Neural crest cell (in vitro differentiated cells): ENCODE data around the gene GNPTG. TPM values are rescaled to one million over a fixed set of nuclear protein-coding genes. Genes with fewer than 3 reads are reported as not detected.

Experiments used
- DNase-seq: peaks from one replicate; pipeline ENCODE4 v3.0.0; 2021; ENCODE audit warnings: low read depth, mixed read lengths, low spot score
- H3K27ac Mint-ChIP-seq: one replicate; pipeline ENCODE4 v1.8.0; 2021; ENCODE audit warnings: mild to moderate bottlenecking, mixed read lengths; ENCODE audit not compliant: unreplicated experiment
- H3K27me3 Mint-ChIP-seq: 2 replicates; pipeline ENCODE4 v1.8.0; 2021; ENCODE audit warnings: low read depth, mild to moderate bottlenecking, mixed read lengths
- H3K36me3 Mint-ChIP-seq: 2 replicates; pipeline ENCODE4 v1.8.0; 2021; ENCODE audit warnings: low read depth, mild to moderate bottlenecking, mixed read lengths
- H3K4me1 Mint-ChIP-seq: 2 replicates; pipeline ENCODE4 v1.8.0; 2021; ENCODE audit warnings: mixed read lengths
- H3K4me3 Mint-ChIP-seq: one replicate; pipeline ENCODE4 v1.8.0; 2021; ENCODE audit warnings: mild to moderate bottlenecking, mixed read lengths
- H3K9me3 Mint-ChIP-seq: 2 replicates; pipeline ENCODE4 v1.8.0; 2021; ENCODE audit warnings: mixed read lengths
- CTCF ChIP-seq: fragments of 200-600 bp; sonication (generic); conservative IDR thresholded peaks from 2 replicates; pipeline ENCODE4 v1.5.0; 2021; ENCODE audit warnings: antibody characterized with exemption, mild to moderate bottlenecking
- total RNA-seq: library from RNA; stranded (reverse); gene quantifications from 2 replicates; pipeline ENCODE4 v1.2.1, GENCODE V29; 2021

GNPTG gene
- total RNA-seq, 1 donor from 2014 or later: 38.3 TPM

- Mint-ChIP-seq H3K4me1 (no peaks in the 10 kb centered on the region), H3K27me3 (no peaks in the 10 kb centered on the region), H3K27ac (no peak overlapping the region), H3K4me3 (no peak overlapping the region), H3K9me3 (no peaks in the 10 kb centered on the region), H3K36me3 (no peaks in the 10 kb centered on the region)
- DNase-seq: no peak
- no peak for TF ChIP-seq CTCF
Measured at GRCh38 chr16:1371054-1371978, 19.6 kb downstream of the GNPTG start.

- TF ChIP-seq CTCF: no peak
- no peaks in the 10 kb centered on the region for H3K4me1 Mint-ChIP-seq
- H3K36me3 Mint-ChIP-seq: no peaks in the 10 kb centered on the region
- no peak overlapping the region for H3K4me3 Mint-ChIP-seq
- H3K27me3 Mint-ChIP-seq: no peaks in the 10 kb centered on the region
- H3K27ac Mint-ChIP-seq: no peak overlapping the region
- no peak for DNase-seq
- H3K9me3 Mint-ChIP-seq: no peaks in the 10 kb centered on the region
Measured at GRCh38 chr16:1372292-1372950, 20.7 kb downstream of the GNPTG start.

DNA sequence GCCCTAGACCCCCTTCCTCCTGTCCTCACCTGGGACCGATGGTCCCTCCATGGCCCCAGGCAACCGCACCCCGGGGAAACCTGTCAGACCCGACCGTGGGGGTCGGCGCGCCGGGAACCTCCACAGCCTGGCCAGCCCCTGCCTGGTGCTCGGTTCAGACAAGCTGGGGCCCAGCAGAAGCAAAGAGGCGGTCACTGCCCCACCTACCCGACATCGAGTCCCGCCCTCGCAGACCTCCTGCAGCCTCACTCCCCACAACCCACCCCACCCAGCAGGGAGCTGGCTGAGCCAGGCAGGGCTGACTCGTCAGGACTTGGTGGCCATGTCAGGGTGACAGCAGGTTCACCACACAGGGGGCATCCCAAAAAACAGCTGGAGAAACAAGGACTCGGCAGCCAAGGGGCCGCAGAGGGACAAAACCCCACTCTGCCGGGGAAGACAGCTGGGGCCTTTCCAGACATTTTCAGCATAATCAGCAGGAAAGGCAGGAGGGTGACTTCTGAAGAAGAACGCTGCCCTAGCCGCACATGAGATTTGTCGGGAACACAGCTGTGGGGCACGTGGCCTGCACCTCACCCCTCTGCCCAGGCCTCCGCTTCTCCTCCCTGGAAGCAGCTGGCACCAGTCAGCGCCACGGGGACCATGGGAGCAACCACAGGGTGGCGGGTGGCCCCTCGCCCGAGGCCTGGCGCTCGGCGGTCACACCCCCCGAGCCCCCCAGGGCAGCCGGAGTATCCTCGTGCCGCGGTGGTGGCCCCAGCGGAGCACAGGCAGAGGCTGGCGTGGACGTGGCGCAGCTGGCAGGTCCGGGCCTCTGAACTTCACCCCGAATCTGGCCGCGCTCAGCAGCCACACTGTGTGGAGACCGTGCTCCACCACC is 22.9 kb downstream of the GNPTG start:
- no peak for TF ChIP-seq CTCF
- no peak for DNase-seq
- Mint-ChIP-seq H3K9me3 (no peaks in the 10 kb centered on the region), H3K4me1 (peaks cover 14% of the 10 kb centered on the region), H3K36me3 (no peaks in the 10 kb centered on the region), H3K4me3 (no peak overlapping the region), H3K27me3 (peaks cover 2% of the 10 kb centered on the region), H3K27ac (no peak overlapping the region)

DNA sequence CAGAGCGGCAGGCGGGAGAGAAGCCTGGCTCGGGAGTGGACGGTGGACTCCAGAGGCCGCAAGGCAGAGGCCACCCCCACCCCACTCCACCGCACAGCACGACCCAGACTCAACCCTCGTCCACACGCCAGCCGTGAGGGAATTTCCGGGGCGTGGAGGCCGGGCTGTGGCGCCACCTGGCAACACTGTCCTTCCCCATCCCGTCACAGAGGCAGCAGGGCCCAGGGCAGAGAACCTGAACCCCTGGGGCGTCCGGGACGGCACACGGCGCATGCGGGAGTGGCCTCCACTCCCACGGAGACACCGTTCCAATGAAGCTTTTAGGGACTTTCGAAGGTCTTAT is 23.5 kb downstream of the GNPTG start:
- peaks cover 2% of the 10 kb centered on the region for H3K27me3 Mint-ChIP-seq
- H3K9me3 Mint-ChIP-seq: no peaks in the 10 kb centered on the region

More for the DNA sequence above, 23.5 kb downstream of the GNPTG start:
- H3K36me3 Mint-ChIP-seq: no peaks in the 10 kb centered on the region
- H3K4me1 Mint-ChIP-seq: peaks cover 19% of the 10 kb centered on the region
- no peak overlapping the region for H3K27ac Mint-ChIP-seq
- DNase-seq: no peak
- H3K4me3 Mint-ChIP-seq: no peak overlapping the region
- TF ChIP-seq CTCF: no peak
